GM18867 (cell line): ENCODE results near the gene RELN.

Experiments used
- ATAC-seq: cut with Tn5 transposase; IDR thresholded peaks from one replicate; pipeline ENCODE4 v1.9.1; 2021; ENCODE audit warnings: mild to moderate bottlenecking, moderate library complexity; ENCODE audit not compliant: unreplicated experiment

The RELN gene

GRCh38 chr7:103691291-103691690 lies 298.2 kb downstream of the RELN start:
- ATAC-seq: no peak

GRCh38 chr7:103690242-103690974 lies 299.1 kb downstream of the RELN start:
- ATAC-seq: no peak

GRCh38 chr7:103689255-103689654 lies 300.2 kb downstream of the RELN start:
- no peak for ATAC-seq

- no peak for ATAC-seq
Measured at GRCh38 chr7:103687951-103688350, 301.5 kb downstream of the RELN start.

- ATAC-seq: no peak
Measured at GRCh38 chr7:103687272-103687671, 302.2 kb downstream of the RELN start.

GRCh38 chr7:103686763-103687162 lies 302.7 kb downstream of the RELN start:
- no peak for ATAC-seq

GRCh38 chr7:103686064-103686463 lies 303.4 kb downstream of the RELN start:
- no peak for ATAC-seq

GRCh38 chr7:103685646-103686045 lies 303.8 kb downstream of the RELN start:
- no peak for ATAC-seq

- ATAC-seq: no peak
Measured at GRCh38 chr7:103683348-103683747, 306.1 kb downstream of the RELN start.

GRCh38 chr7:103680161-103681144 lies 309.0 kb downstream of the RELN start:
- no peak for ATAC-seq

- ATAC-seq: no peak
Measured at GRCh38 chr7:103679151-103680132, 310.0 kb downstream of the RELN start.

- no peak for ATAC-seq
Measured at GRCh38 chr7:103668279-103668941, 321.0 kb downstream of the RELN start.

GRCh38 chr7:103666326-103666725 lies 323.1 kb downstream of the RELN start:
- no peak for ATAC-seq

- no peak for ATAC-seq
Measured at GRCh38 chr7:103664577-103664976, 324.9 kb downstream of the RELN start.

- ATAC-seq: no peak
Measured at GRCh38 chr7:103660455-103661371, 328.7 kb downstream of the RELN start.

- ATAC-seq: no peak
Measured at GRCh38 chr7:103658055-103659005, 331.1 kb downstream of the RELN start.

- ATAC-seq: no peak
Measured at GRCh38 chr7:103657474-103657894, 332.0 kb downstream of the RELN start.

- no peak for ATAC-seq
Measured at GRCh38 chr7:103656221-103656620, 333.2 kb downstream of the RELN start.
